Measurements from ENCODE around the gene KLK4. TPM values are rescaled to one million over a fixed set of nuclear protein-coding genes. Genes with fewer than 3 reads are reported as not detected.

Gene KLK4
- total and polyA plus RNA-seq, 9 of the 15 experiments (the other 6 are each of a cell fraction or from before 2014, with no cell fraction given), result not detected

GRCh38 chr19:50878851-50879250 is 32.3 kb downstream of the KLK4 start (continued):
- TF ChIP-seq, protein P1, sequence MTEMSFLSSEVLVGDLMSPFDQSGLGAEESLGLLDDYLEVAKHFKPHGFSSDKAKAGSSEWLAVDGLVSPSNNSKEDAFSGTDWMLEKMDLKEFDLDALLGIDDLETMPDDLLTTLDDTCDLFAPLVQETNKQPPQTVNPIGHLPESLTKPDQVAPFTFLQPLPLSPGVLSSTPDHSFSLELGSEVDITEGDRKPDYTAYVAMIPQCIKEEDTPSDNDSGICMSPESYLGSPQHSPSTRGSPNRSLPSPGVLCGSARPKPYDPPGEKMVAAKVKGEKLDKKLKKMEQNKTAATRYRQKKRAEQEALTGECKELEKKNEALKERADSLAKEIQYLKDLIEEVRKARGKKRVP (CRISPR knock-in tag; IDR thresholded peaks at IDR 0.05), result no peak
- no peak for TF ChIP-seq PRDM10 (IDR thresholded peaks at IDR 0.05; ENCODE audit: partially characterized antibody)
- TF ChIP-seq ZNF408 (CRISPR knock-in tag; IDR thresholded peaks at IDR 0.05; ENCODE audit: low read depth), result no peak
- TF ChIP-seq SPI1 (IDR thresholded peaks at IDR 0.05; ENCODE audit: borderline replicate concordance, low read depth, low read length), result no peak
- TF ChIP-seq, protein P2, sequence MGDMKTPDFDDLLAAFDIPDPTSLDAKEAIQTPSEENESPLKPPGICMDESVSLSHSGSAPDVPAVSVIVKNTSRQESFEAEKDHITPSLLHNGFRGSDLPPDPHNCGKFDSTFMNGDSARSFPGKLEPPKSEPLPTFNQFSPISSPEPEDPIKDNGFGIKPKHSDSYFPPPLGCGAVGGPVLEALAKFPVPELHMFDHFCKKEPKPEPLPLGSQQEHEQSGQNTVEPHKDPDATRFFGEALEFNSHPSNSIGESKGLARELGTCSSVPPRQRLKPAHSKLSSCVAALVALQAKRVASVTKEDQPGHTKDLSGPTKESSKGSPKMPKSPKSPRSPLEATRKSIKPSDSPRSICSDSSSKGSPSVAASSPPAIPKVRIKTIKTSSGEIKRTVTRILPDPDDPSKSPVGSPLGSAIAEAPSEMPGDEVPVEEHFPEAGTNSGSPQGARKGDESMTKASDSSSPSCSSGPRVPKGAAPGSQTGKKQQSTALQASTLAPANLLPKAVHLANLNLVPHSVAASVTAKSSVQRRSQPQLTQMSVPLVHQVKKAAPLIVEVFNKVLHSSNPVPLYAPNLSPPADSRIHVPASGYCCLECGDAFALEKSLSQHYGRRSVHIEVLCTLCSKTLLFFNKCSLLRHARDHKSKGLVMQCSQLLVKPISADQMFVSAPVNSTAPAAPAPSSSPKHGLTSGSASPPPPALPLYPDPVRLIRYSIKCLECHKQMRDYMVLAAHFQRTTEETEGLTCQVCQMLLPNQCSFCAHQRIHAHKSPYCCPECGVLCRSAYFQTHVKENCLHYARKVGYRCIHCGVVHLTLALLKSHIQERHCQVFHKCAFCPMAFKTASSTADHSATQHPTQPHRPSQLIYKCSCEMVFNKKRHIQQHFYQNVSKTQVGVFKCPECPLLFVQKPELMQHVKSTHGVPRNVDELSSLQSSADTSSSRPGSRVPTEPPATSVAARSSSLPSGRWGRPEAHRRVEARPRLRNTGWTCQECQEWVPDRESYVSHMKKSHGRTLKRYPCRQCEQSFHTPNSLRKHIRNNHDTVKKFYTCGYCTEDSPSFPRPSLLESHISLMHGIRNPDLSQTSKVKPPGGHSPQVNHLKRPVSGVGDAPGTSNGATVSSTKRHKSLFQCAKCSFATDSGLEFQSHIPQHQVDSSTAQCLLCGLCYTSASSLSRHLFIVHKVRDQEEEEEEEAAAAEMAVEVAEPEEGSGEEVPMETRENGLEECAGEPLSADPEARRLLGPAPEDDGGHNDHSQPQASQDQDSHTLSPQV (IDR thresholded peaks at IDR 0.05), result no peak
- TF ChIP-seq TAF9B (IDR thresholded peaks at IDR 0.05; ENCODE audit: partially characterized antibody), result no peak
- TF ChIP-seq MTA3 (IDR thresholded peaks at IDR 0.05; ENCODE audit: borderline replicate concordance), result peak; percentile 66
- no peak for TF ChIP-seq FOXP4 (CRISPR knock-in tag; IDR thresholded peaks at IDR 0.05; ENCODE audit: borderline replicate concordance)
- TF ChIP-seq TAF15 (IDR thresholded peaks at IDR 0.05; ENCODE audit: low read depth, low read length), result no peak
- no peak for TF ChIP-seq ZNF77 (CRISPR knock-in tag; IDR thresholded peaks at IDR 0.05)
- TF ChIP-seq TSHZ1 (CRISPR knock-in tag; IDR thresholded peaks at IDR 0.05), result no peak
- TF ChIP-seq TARDBP (IDR thresholded peaks at IDR 0.05), result no peak
- TF ChIP-seq SMAD2 (IDR thresholded peaks at IDR 0.05; ENCODE audit: low read depth, low read length), result no peak
- TF ChIP-seq SIX5 (IDR thresholded peaks at IDR 0.05; ENCODE audit: borderline replicate concordance in 1 of 2, insufficient read depth in 1 of 2, low read depth in 1 of 2, low read length in 2 of 2), result no peak

Measured in K562 (cell line).